HFFc6 (cell line): ENCODE measurements around the gene XPNPEP2. TPM values are rescaled to one million over a fixed set of nuclear protein-coding genes. Genes with fewer than 3 reads are reported as not detected.

Experiments used
- DNase-seq: peaks from one replicate; pipeline ENCODE4 v3.0.0-alpha.2; 2018
- H3K27ac Mint-ChIP-seq: 2 replicates; pipeline ENCODE4 v1.8.0; 2020; ENCODE audit warnings: mild to moderate bottlenecking, mixed read lengths
- H3K27me3 Mint-ChIP-seq: 2 replicates; pipeline ENCODE4 v1.8.0; 2021; ENCODE audit warnings: mild to moderate bottlenecking, moderate library complexity, mixed read lengths; ENCODE audit not compliant: insufficient read depth
- H3K36me3 Mint-ChIP-seq: 2 replicates; pipeline ENCODE4 v1.8.0; 2021; ENCODE audit warnings: low read depth, mixed read lengths
- H3K4me1 Mint-ChIP-seq: 2 replicates; pipeline ENCODE4 v1.8.0; 2020; ENCODE audit warnings: low read depth, mixed read lengths
- H3K4me3 Mint-ChIP-seq: 2 replicates; pipeline ENCODE4 v1.8.0; 2020; ENCODE audit warnings: mild to moderate bottlenecking, moderate library complexity, mixed read lengths
- H3K9me3 Mint-ChIP-seq: 2 replicates; pipeline ENCODE4 v1.8.0; 2020; ENCODE audit warnings: mild to moderate bottlenecking, mixed read lengths
- total RNA-seq, 6 experiments: library from RNA; stranded (reverse); fragmentation: NEBNext Ultra II Directional; extraction: Animal tissue kit (Norgen Biotek cat#: 25700); gene quantifications; 2 replicates in 1 of 6; 3 replicates in 5 of 6; pipeline ENCODE4 v1.2.3, GENCODE V29; 2021
- TF ChIP-seq, protein P1 (sequence below): fragments of 200-600 bp; sonication (generic); IDR thresholded peaks from 2 replicates; pipeline ENCODE4 v1.5.0; 2021; ENCODE audit warnings: antibody characterized with exemption, mild to moderate bottlenecking

XPNPEP2 gene
- total RNA-seq, 6 experiments from 2014 or later: not detected

DNA sequence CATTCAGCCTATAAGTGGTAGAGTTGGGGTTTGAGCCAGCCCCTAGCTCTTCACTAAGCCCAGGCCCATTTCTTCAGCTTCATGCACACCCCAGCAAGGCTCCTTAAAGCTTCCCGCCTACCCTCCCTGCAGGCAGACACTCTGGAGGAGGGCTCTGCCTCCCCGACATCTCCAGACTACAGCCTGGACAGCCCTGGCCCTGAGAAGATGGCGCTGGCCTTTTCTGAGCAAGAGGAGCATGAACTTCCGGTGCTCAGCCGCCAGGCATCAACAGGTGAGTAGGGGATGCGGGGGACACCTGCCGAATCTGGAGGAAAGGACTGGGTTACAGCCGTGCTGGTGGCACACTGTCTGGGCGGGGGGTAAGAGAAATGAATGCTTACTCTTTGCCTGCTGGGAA lies 52.0 kb downstream of the XPNPEP2 start:
- H3K4me1 Mint-ChIP-seq: no peaks in the 10 kb centered on the region
- H3K27me3 Mint-ChIP-seq: peaks cover 4% of the 10 kb centered on the region
- no peak overlapping the region for H3K27ac Mint-ChIP-seq
- TF ChIP-seq, protein P1, sequence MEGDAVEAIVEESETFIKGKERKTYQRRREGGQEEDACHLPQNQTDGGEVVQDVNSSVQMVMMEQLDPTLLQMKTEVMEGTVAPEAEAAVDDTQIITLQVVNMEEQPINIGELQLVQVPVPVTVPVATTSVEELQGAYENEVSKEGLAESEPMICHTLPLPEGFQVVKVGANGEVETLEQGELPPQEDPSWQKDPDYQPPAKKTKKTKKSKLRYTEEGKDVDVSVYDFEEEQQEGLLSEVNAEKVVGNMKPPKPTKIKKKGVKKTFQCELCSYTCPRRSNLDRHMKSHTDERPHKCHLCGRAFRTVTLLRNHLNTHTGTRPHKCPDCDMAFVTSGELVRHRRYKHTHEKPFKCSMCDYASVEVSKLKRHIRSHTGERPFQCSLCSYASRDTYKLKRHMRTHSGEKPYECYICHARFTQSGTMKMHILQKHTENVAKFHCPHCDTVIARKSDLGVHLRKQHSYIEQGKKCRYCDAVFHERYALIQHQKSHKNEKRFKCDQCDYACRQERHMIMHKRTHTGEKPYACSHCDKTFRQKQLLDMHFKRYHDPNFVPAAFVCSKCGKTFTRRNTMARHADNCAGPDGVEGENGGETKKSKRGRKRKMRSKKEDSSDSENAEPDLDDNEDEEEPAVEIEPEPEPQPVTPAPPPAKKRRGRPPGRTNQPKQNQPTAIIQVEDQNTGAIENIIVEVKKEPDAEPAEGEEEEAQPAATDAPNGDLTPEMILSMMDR: no peak
- no peaks in the 10 kb centered on the region for H3K9me3 Mint-ChIP-seq
- no peaks in the 10 kb centered on the region for H3K36me3 Mint-ChIP-seq
- no peak for DNase-seq
- no peak overlapping the region for H3K4me3 Mint-ChIP-seq

DNA sequence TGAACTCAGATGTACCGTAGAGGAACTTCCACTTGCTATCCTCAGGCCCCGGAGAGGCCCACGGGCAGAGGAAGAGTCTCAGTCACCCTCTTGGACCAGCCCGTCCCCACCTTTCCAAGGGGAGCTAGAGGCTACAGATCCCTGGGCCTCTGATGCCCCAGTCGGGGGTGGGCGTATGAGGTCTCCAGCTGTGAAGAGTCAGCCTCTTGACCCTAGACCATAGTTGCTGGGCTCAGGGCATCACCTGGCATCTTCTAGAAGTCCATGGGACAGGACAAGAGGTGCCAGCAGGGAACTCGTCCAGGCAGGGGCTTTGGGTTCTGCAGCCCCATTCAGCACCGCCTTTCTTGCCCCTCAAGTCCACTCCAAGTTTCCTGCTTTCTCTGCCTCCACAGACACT lies 52.6 kb downstream of the XPNPEP2 start:
- Mint-ChIP-seq H3K27me3 (peaks cover 4% of the 10 kb centered on the region), H3K4me1 (no peaks in the 10 kb centered on the region), H3K4me3 (no peak overlapping the region), H3K9me3 (no peaks in the 10 kb centered on the region), H3K27ac (no peak overlapping the region), H3K36me3 (no peaks in the 10 kb centered on the region)
- TF ChIP-seq, protein P1: no peak
- DNase-seq: no peak

DNA sequence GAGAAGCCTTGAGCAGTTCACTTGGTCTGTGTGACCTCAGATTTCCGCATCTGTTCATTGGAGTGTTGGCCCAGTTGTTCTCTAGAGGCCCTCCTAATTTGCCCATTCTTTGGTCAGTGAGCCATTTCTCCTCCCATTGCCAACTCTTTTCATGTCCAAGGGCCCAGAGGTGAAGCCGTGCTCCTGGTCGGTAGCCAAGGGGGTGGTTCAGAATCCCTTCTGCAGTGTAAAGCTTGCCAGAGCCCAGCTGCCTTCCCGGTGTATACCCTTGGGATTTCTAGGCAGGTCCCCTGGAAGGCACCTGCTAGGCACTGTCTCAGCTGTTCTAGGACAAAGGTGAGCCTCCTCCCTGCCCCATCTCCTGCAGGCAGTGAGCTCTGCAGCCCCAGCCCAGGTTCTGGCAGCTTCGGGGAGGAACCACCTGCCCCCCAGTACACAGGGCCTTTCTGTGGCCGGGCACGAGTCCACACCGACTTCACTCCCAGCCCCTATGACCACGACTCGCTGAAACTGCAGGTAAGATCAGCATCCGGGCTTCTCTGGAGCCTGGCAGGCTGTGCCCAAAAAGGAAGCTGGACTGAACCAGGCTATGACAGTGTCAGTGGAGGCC lies 53.3 kb downstream of the XPNPEP2 start:
- peaks cover 2% of the 10 kb centered on the region for H3K27me3 Mint-ChIP-seq
- H3K4me1 Mint-ChIP-seq: no peaks in the 10 kb centered on the region
- no peak for DNase-seq
- H3K9me3 Mint-ChIP-seq: no peaks in the 10 kb centered on the region
- TF ChIP-seq, protein P1: no peak
- H3K36me3 Mint-ChIP-seq: no peaks in the 10 kb centered on the region
- no peak overlapping the region for H3K4me3 Mint-ChIP-seq
- H3K27ac Mint-ChIP-seq: no peak overlapping the region

- no peaks in the 10 kb centered on the region for H3K9me3 Mint-ChIP-seq
- no peak overlapping the region for H3K4me3 Mint-ChIP-seq
- no peak overlapping the region for H3K27ac Mint-ChIP-seq
- H3K4me1 Mint-ChIP-seq: no peaks in the 10 kb centered on the region
- H3K27me3 Mint-ChIP-seq: peaks cover 2% of the 10 kb centered on the region
- TF ChIP-seq, protein P1: no peak
- no peak for DNase-seq
- no peaks in the 10 kb centered on the region for H3K36me3 Mint-ChIP-seq
These were observed 54.0 kb downstream of the XPNPEP2 start for GRCh38 chrX:129792586-129793291.

DNA sequence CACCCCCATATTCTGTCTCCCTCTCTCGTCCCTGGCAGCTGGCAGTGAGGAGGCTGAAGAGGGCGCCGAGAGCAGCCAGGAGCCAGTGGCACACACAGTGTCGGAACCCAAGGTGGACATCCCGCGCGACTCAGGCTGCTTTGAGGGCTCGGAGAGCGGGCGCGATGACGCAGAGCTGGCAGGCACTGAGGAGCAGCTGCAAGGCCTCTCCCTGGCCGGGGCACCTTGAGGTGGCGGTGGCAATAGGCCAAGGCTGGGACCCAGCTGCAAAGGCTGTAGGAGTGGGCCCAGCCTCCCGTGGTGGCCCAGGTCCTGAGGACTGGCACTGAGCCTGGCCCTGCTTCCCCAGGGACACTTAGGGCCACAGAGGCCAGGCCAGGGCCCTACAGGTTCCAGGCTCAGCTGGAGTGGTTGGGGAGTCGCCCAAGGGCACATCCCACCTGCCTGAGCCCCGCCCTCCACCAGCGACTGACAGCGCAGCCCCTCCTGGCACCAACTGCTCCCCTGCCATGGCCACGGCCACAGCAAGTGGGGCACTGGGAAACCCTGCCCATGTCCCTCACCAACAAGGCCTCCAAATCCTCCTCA lies 54.9 kb downstream of the XPNPEP2 start:
- H3K4me1 Mint-ChIP-seq: no peaks in the 10 kb centered on the region
- H3K27me3 Mint-ChIP-seq: peaks cover 2% of the 10 kb centered on the region
- no peak overlapping the region for H3K27ac Mint-ChIP-seq

More for the DNA sequence above, 54.9 kb downstream of the XPNPEP2 start:
- Mint-ChIP-seq H3K36me3 (no peaks in the 10 kb centered on the region), H3K4me3 (no peak overlapping the region), H3K9me3 (no peaks in the 10 kb centered on the region)
- DNase-seq: no peak
- TF ChIP-seq, protein P1: no peak
